ENCODE data around the gene CALCB. TPM values are rescaled to one million over a fixed set of nuclear protein-coding genes. Genes with fewer than 3 reads are reported as not detected.
"Not testable (repeated sequence)": the region's sequence is repeated elsewhere in the genome, so short reads cannot be mapped to it uniquely, and the experiment has no call there.

The CALCB gene, protein sequence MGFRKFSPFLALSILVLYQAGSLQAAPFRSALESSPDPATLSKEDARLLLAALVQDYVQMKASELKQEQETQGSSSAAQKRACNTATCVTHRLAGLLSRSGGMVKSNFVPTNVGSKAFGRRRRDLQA
- 0.53 and 0.77 TPM in 2 replicates for total RNA-seq

DNA sequence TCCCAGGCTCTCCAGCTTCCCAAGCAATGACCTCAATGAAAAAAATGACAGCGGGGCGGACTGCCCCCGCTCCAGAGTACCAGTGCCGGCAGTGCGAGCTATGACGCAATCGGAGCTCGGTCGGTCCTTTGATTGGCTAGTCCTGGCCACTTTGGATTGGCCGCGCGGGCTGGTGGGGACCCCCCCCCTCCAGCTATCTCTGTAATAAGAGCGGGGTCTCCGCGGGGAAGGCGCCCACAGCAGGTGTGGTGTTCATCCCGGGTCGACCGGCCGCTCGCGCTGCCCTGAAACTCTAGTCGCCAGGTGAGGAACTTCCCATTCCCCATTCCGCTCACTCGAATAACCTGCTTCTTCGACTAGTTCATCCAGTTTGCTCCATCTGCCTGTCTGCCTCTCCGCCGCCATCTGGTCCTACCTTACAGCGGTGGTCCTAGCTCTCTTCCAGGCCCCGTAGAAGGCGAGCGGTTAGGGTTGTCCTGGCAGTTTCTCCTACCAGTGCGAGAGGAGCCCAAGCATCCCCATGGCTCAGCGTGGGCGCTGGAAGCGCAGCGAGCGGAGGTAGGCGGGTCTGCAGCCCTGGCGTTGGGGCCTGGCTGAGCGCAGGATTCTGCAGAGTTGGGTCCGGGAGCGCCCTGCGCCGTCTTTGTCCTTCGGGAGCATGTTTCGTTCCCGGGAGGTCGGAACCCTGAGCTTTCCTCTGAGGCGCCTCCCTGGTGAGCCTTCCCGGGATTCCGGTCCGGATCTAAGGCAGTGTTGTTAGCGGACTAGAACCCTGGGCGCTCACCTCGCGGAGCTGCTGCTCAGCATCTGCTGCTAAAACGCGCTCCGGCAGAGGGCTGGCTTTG is at the start of gene CALCB:
TSS of gene CALCB (plus strand) at position 233 of the 845 bp plus-strand sequence. CDS start 1,126 bp downstream, outside the sequence.
- H3K36me3 ChIP-seq (ENCODE audit: control insufficient read depth, insufficient read depth, low read length) = no peaks in the 10 kb centered on the region
- TF ChIP-seq, protein P1, sequence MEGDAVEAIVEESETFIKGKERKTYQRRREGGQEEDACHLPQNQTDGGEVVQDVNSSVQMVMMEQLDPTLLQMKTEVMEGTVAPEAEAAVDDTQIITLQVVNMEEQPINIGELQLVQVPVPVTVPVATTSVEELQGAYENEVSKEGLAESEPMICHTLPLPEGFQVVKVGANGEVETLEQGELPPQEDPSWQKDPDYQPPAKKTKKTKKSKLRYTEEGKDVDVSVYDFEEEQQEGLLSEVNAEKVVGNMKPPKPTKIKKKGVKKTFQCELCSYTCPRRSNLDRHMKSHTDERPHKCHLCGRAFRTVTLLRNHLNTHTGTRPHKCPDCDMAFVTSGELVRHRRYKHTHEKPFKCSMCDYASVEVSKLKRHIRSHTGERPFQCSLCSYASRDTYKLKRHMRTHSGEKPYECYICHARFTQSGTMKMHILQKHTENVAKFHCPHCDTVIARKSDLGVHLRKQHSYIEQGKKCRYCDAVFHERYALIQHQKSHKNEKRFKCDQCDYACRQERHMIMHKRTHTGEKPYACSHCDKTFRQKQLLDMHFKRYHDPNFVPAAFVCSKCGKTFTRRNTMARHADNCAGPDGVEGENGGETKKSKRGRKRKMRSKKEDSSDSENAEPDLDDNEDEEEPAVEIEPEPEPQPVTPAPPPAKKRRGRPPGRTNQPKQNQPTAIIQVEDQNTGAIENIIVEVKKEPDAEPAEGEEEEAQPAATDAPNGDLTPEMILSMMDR (IDR thresholded peaks at IDR 0.05; ENCODE audit: insufficient read depth, low read length, severe bottlenecking) = no peak
- DNase-seq (ENCODE audit: low read depth) (peak; percentile 13), FAIRE-seq (no peak)
- peaks cover 10% of the 10 kb centered on the region for H3K27me3 ChIP-seq (ENCODE audit: control insufficient read depth, insufficient read depth, low read length)
- H3K4me3 ChIP-seq (ENCODE audit: low read depth, low read length) = peak within 1 kb of the TSS; percentile 28

DNA sequence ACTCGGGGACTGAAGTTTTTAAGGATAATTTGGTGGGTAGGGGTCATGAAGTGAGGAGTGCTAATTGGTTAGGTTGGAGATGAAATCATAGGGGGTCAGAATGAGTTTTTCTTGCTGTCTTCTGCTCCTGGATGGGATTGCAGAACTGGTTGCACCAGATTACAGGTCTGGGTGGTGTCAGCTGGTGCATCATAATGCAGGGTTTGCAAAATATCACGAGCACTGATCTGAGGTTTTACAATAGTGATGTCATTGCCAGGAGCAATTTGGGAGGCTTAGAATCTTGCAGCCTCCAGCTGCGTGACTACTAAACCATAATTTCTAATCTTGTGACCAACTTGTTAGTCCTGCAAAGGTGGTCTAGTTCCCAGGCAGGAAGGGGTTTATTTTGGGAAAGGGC is 46.4 kb upstream of the CALCB start:
- no peak overlapping the region for H3K4me3 ChIP-seq (ENCODE audit: low read depth, low read length)
- no peaks in the 10 kb centered on the region for H3K27me3 ChIP-seq (ENCODE audit: control insufficient read depth, insufficient read depth, low read length)
- no peaks in the 10 kb centered on the region for H3K36me3 ChIP-seq (ENCODE audit: control insufficient read depth, insufficient read depth, low read length)
- DNase-seq (ENCODE audit: low read depth) (peak; percentile 48), FAIRE-seq (no peak)
- TF ChIP-seq, protein P1 (IDR thresholded peaks at IDR 0.05; ENCODE audit: insufficient read depth, low read length, severe bottlenecking) = no peak

DNA sequence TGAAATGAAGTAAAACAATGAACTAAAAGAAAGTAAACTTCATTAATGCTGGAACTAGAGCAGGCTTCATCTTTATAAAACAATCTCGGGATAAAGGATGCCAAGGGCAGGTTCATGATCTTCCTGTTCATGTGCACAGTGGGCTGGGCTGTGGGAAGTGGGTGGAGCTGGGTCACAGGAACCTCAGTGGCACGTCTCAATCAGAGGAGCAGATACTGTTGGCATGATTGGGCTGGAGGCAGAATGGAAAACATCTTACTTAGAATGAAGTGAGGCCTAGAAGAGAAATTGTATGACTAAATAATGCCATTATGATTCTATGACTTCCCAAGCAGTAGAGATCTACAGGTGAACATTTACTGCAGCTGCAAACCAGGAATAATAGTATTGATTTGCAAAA is 45.4 kb upstream of the CALCB start:
- TF ChIP-seq, protein P1 (IDR thresholded peaks at IDR 0.05; ENCODE audit: insufficient read depth, low read length, severe bottlenecking) = no peak
- no peak for DNase-seq (ENCODE audit: low read depth)
- H3K4me3 ChIP-seq (ENCODE audit: low read depth, low read length) = no peak overlapping the region
- FAIRE-seq = no peak
- H3K36me3 ChIP-seq (ENCODE audit: control insufficient read depth, insufficient read depth, low read length) = no peaks in the 10 kb centered on the region
- H3K27me3 ChIP-seq (ENCODE audit: control insufficient read depth, insufficient read depth, low read length) = no peaks in the 10 kb centered on the region

DNA sequence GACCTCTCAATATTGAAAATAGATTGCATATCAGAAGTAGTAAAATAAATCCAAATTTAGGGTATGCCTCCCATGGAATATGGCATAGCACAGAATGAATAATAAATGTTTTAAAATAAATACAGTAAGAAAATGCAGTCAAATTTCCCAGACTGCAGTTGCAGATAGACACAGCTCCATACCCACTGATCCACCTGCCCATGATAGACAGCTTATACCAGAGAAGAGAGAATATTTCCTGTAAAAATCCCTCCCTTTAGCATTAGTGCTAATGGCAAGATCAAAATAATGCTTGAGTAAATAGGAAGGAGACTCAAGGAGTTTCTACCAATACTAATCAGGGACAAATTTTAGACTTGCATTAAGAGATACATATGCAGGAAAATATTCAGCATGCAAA is 45.0 kb upstream of the CALCB start:
- no peak overlapping the region for H3K4me3 ChIP-seq (ENCODE audit: low read depth, low read length)
- TF ChIP-seq, protein P1 (IDR thresholded peaks at IDR 0.05; ENCODE audit: insufficient read depth, low read length, severe bottlenecking) = no peak
- no peaks in the 10 kb centered on the region for H3K27me3 ChIP-seq (ENCODE audit: control insufficient read depth, insufficient read depth, low read length)
- DNase-seq (ENCODE audit: low read depth) = no peak
- H3K36me3 ChIP-seq (ENCODE audit: control insufficient read depth, insufficient read depth, low read length) = no peaks in the 10 kb centered on the region
- no peak for FAIRE-seq

DNA sequence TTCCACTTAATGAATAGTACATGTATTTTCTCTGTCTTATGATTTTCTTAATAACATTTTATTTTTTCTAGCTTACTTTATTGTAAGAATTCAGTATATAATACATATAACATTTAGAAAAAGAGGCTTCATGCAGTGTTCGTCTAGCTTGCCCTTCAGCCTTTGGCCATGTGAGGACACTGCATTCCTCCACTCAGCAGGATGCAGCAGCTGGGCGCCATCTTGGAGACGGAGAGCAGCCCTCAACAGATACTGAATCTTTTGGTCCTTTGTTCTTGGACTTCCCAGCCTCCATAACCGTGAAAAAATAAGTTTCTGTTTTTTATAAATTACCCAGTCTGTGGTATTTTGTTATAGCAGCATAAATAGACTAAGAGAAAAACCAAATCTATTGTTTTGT is 41.4 kb upstream of the CALCB start:
- not testable (repeated sequence) for FAIRE-seq; H3K27me3 ChIP-seq (ENCODE audit: control insufficient read depth, insufficient read depth, low read length); DNase-seq (ENCODE audit: low read depth); H3K4me3 ChIP-seq (ENCODE audit: low read depth, low read length); H3K36me3 ChIP-seq (ENCODE audit: control insufficient read depth, insufficient read depth, low read length)

DNA sequence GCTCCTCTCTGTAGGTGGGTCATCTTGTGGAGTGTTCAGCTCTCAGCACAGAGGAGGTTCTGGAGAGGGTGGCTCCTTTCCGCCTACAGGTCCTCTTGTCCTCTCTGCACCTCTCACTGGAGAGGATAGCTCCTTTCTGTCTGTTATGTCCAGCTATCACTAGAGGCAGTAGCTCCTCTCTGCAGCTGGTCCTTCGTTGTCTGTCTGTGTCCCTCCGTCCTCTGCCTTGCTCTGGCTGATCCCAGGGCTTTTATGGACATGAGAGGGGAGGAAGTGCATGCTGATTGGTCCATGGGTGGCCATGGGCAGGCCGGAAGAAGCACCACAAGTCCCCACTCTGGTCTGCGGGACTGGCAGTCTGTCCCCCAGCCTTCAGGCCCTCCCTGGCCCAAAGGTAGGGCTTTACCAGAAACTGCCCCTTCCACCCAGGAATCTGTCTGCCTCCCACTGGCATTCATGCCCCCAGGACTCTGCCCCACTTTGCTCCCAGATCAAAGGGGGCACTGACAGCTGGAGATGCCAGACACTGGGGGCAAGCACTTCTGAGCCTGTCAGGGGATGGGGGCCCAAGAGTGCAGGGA is 38.6 kb upstream of the CALCB start:
- DNase-seq (ENCODE audit: low read depth) = no peak
- Histone ChIP-seq H3K4me3 (ENCODE audit: low read depth, low read length) (no peak overlapping the region), H3K36me3 (ENCODE audit: control insufficient read depth, insufficient read depth, low read length) (no peaks in the 10 kb centered on the region), H3K27me3 (ENCODE audit: control insufficient read depth, insufficient read depth, low read length) (no peaks in the 10 kb centered on the region)
- FAIRE-seq = no peak
- TF ChIP-seq, protein P1 (IDR thresholded peaks at IDR 0.05; ENCODE audit: insufficient read depth, low read length, severe bottlenecking) = no peak
